Measurements from ENCODE around the gene PAX5.
"Not testable (repeated sequence)": the region's sequence is repeated elsewhere in the genome, so short reads cannot be mapped to it uniquely, and the experiment has no call there.

PAX5 gene

GRCh38 chr9:36877239-36877638 is 156.8 kb downstream of the PAX5 start:
- H3K36me3 ChIP-seq (ENCODE audit: insufficient read depth, low read depth, low read length), result no peaks in the 10 kb centered on the region
- no peak overlapping the region for H3K4me3 ChIP-seq (ENCODE audit: low read length)
- no peaks in the 10 kb centered on the region; the same call in 1 of the 2 replicates for H3K9me3 ChIP-seq (ENCODE audit: insufficient read depth, low read depth, low read length)
- no peak overlapping the region for H3K27ac ChIP-seq (ENCODE audit: low read length)
- H3K9ac ChIP-seq (ENCODE audit: low read depth, low read length), result no peak overlapping the region
- H3K4me1 ChIP-seq (ENCODE audit: insufficient read depth, low read length), result no peaks in the 10 kb centered on the region
- peaks cover 7% of the 10 kb centered on the region; the same call in 1 of the 2 replicates for H3K27me3 ChIP-seq (ENCODE audit: insufficient read depth, low read length)

GRCh38 chr9:36876056-36876455 is 158.0 kb downstream of the PAX5 start:
- no peak overlapping the region for H3K27ac ChIP-seq (ENCODE audit: low read length)
- peaks cover 7% of the 10 kb centered on the region; the same call in 1 of the 2 replicates for H3K27me3 ChIP-seq (ENCODE audit: insufficient read depth, low read length)
- no peak overlapping the region for H3K9ac ChIP-seq (ENCODE audit: low read depth, low read length)
- H3K4me1 ChIP-seq (ENCODE audit: insufficient read depth, low read length), result no peaks in the 10 kb centered on the region
- H3K36me3 ChIP-seq (ENCODE audit: insufficient read depth, low read depth, low read length), result no peaks in the 10 kb centered on the region
- no peaks in the 10 kb centered on the region; the same call in 1 of the 2 replicates for H3K9me3 ChIP-seq (ENCODE audit: insufficient read depth, low read depth, low read length)
- no peak overlapping the region for H3K4me3 ChIP-seq (ENCODE audit: low read length)

GRCh38 chr9:36874921-36875320 is 159.1 kb downstream of the PAX5 start:
- peaks cover 7% of the 10 kb centered on the region; the same call in 1 of the 2 replicates for H3K27me3 ChIP-seq (ENCODE audit: insufficient read depth, low read length)
- no peak overlapping the region for H3K4me3 ChIP-seq (ENCODE audit: low read length)
- no peaks in the 10 kb centered on the region for H3K4me1 ChIP-seq (ENCODE audit: insufficient read depth, low read length)
- H3K27ac ChIP-seq (ENCODE audit: low read length), result no peak overlapping the region
- H3K9me3 ChIP-seq (ENCODE audit: insufficient read depth, low read depth, low read length), result no peaks in the 10 kb centered on the region; the same call in 1 of the 2 replicates
- no peaks in the 10 kb centered on the region for H3K36me3 ChIP-seq (ENCODE audit: insufficient read depth, low read depth, low read length)
- no peak overlapping the region for H3K9ac ChIP-seq (ENCODE audit: low read depth, low read length)

- Histone ChIP-seq H3K27ac (ENCODE audit: low read length) (no peak overlapping the region), H3K4me3 (ENCODE audit: low read length) (no peak overlapping the region), H3K4me1 (ENCODE audit: insufficient read depth, low read length) (no peaks in the 10 kb centered on the region), H3K36me3 (ENCODE audit: insufficient read depth, low read depth, low read length) (no peaks in the 10 kb centered on the region), H3K9me3 (ENCODE audit: insufficient read depth, low read depth, low read length) (no peaks in the 10 kb centered on the region; the same call in 1 of the 2 replicates), H3K9ac (ENCODE audit: low read depth, low read length) (no peak overlapping the region), H3K27me3 (ENCODE audit: insufficient read depth, low read length) (peaks cover 8% of the 10 kb centered on the region; the same call in 1 of the 2 replicates)
Measured at GRCh38 chr9:36874261-36874660, 159.8 kb downstream of the PAX5 start.

- Histone ChIP-seq H3K27ac (ENCODE audit: low read length) (no peak overlapping the region), H3K4me1 (ENCODE audit: insufficient read depth, low read length) (no peaks in the 10 kb centered on the region), H3K9me3 (ENCODE audit: insufficient read depth, low read depth, low read length) (no peaks in the 10 kb centered on the region; the same call in 1 of the 2 replicates), H3K36me3 (ENCODE audit: insufficient read depth, low read depth, low read length) (no peaks in the 10 kb centered on the region), H3K27me3 (ENCODE audit: insufficient read depth, low read length) (peaks cover 17% of the 10 kb centered on the region; the same call in 1 of the 2 replicates), H3K9ac (ENCODE audit: low read depth, low read length) (no peak overlapping the region), H3K4me3 (ENCODE audit: low read length) (no peak overlapping the region)
Measured at GRCh38 chr9:36873247-36873875, 160.7 kb downstream of the PAX5 start.

- H3K9me3 ChIP-seq (ENCODE audit: insufficient read depth, low read depth, low read length), result no peaks in the 10 kb centered on the region; the same call in 1 of the 2 replicates
- H3K9ac ChIP-seq (ENCODE audit: low read depth, low read length), result no peak overlapping the region
- no peak overlapping the region for H3K4me3 ChIP-seq (ENCODE audit: low read length)
- no peaks in the 10 kb centered on the region for H3K36me3 ChIP-seq (ENCODE audit: insufficient read depth, low read depth, low read length)
- H3K4me1 ChIP-seq (ENCODE audit: insufficient read depth, low read length), result no peaks in the 10 kb centered on the region
- H3K27ac ChIP-seq (ENCODE audit: low read length), result no peak overlapping the region
- peaks cover 18% of the 10 kb centered on the region; the same call in 1 of the 2 replicates for H3K27me3 ChIP-seq (ENCODE audit: insufficient read depth, low read length)
Measured at GRCh38 chr9:36872641-36873040, 161.4 kb downstream of the PAX5 start.

GRCh38 chr9:36871606-36872005 is 162.5 kb downstream of the PAX5 start:
- no peaks in the 10 kb centered on the region; the same call in 1 of the 2 replicates for H3K9me3 ChIP-seq (ENCODE audit: insufficient read depth, low read depth, low read length)
- H3K36me3 ChIP-seq (ENCODE audit: insufficient read depth, low read depth, low read length), result no peaks in the 10 kb centered on the region
- H3K27me3 ChIP-seq (ENCODE audit: insufficient read depth, low read length), result peaks cover 25% of the 10 kb centered on the region
- H3K27ac ChIP-seq (ENCODE audit: low read length), result no peak overlapping the region
- no peak overlapping the region for H3K9ac ChIP-seq (ENCODE audit: low read depth, low read length)
- no peaks in the 10 kb centered on the region for H3K4me1 ChIP-seq (ENCODE audit: insufficient read depth, low read length)
- H3K4me3 ChIP-seq (ENCODE audit: low read length), result no peak overlapping the region

GRCh38 chr9:36870960-36871359 is 163.1 kb downstream of the PAX5 start:
- no peaks in the 10 kb centered on the region for H3K4me1 ChIP-seq (ENCODE audit: insufficient read depth, low read length)
- no peak overlapping the region for H3K9ac ChIP-seq (ENCODE audit: low read depth, low read length)
- H3K27me3 ChIP-seq (ENCODE audit: insufficient read depth, low read length), result peaks cover 32% of the 10 kb centered on the region
- no peak overlapping the region for H3K4me3 ChIP-seq (ENCODE audit: low read length)
- H3K36me3 ChIP-seq (ENCODE audit: insufficient read depth, low read depth, low read length), result no peaks in the 10 kb centered on the region
- H3K9me3 ChIP-seq (ENCODE audit: insufficient read depth, low read depth, low read length), result no peaks in the 10 kb centered on the region; the same call in 1 of the 2 replicates
- H3K27ac ChIP-seq (ENCODE audit: low read length), result no peak overlapping the region

- not testable (repeated sequence) for H3K4me1 ChIP-seq (ENCODE audit: insufficient read depth, low read length); H3K27ac ChIP-seq (ENCODE audit: low read length); H3K9me3 ChIP-seq (ENCODE audit: insufficient read depth, low read depth, low read length); H3K36me3 ChIP-seq (ENCODE audit: insufficient read depth, low read depth, low read length); H3K4me3 ChIP-seq (ENCODE audit: low read length); H3K9ac ChIP-seq (ENCODE audit: low read depth, low read length)
- H3K27me3 ChIP-seq (ENCODE audit: insufficient read depth, low read length), result peaks cover 45% of the 10 kb centered on the region
Measured at GRCh38 chr9:36869605-36870004, 164.5 kb downstream of the PAX5 start.

- H3K36me3 ChIP-seq (ENCODE audit: insufficient read depth, low read depth, low read length), result no peaks in the 10 kb centered on the region
Measured at GRCh38 chr9:36868586-36869282, 165.3 kb downstream of the PAX5 start.

GRCh38 chr9:36867672-36868471 is 166.2 kb downstream of the PAX5 start:
- H3K9ac ChIP-seq (ENCODE audit: low read depth, low read length), result no peak overlapping the region
- no peak overlapping the region for H3K4me3 ChIP-seq (ENCODE audit: low read length)
- H3K4me1 ChIP-seq (ENCODE audit: insufficient read depth, low read length), result peaks cover 6% of the 10 kb centered on the region; the same call in 1 of the 2 replicates
- H3K27me3 ChIP-seq (ENCODE audit: insufficient read depth, low read length), result peaks cover 60% of the 10 kb centered on the region
- no peak overlapping the region for H3K27ac ChIP-seq (ENCODE audit: low read length)
- H3K9me3 ChIP-seq (ENCODE audit: insufficient read depth, low read depth, low read length), result no peaks in the 10 kb centered on the region
- H3K36me3 ChIP-seq (ENCODE audit: insufficient read depth, low read depth, low read length), result no peaks in the 10 kb centered on the region

More at GRCh38 chr9:36868586-36869282, 165.3 kb downstream of the PAX5 start:
- Histone ChIP-seq H3K4me3 (ENCODE audit: low read length) (no peak overlapping the region), H3K9ac (ENCODE audit: low read depth, low read length) (no peak overlapping the region), H3K4me1 (ENCODE audit: insufficient read depth, low read length) (peaks cover 6% of the 10 kb centered on the region; the same call in 1 of the 2 replicates), H3K27me3 (ENCODE audit: insufficient read depth, low read length) (peaks cover 54% of the 10 kb centered on the region), H3K27ac (ENCODE audit: low read length) (no peak overlapping the region), H3K9me3 (ENCODE audit: insufficient read depth, low read depth, low read length) (no peaks in the 10 kb centered on the region)
